Coronary artery (tissue), 2 donors: Measurements from ENCODE around the gene C11orf97.
A peak's percentile ranks its signal among the peaks of the same experiment; 100 is the strongest.
"Not testable (repeated sequence)": the region's sequence is repeated elsewhere in the genome, so short reads cannot be mapped to it uniquely, and the experiment has no call there.

ENCODE experiments used
- DNase-seq: peaks from one replicate; pipeline ENCODE4 v3.0.0-alpha.2; 2017; ENCODE audit warnings: low spot score
- H3K27ac ChIP-seq, 2 donors: fragments of 200-600 bp; sonication (generic); one replicate each; pipeline ENCODE4 v1.5.1; 2016 to 2019
- H3K4me3 ChIP-seq: fragments of 200-600 bp; sonication (generic); 2 replicates; pipeline ENCODE4 v1.5.1; 2016; ENCODE audit warnings: mild to moderate bottlenecking, moderate library complexity
- CTCF ChIP-seq: fragments of 200-600 bp; sonication (generic); IDR thresholded peaks from one replicate; pipeline ENCODE4 v1.5.1; 2019; ENCODE audit warnings: antibody characterized with exemption

C11orf97 gene

DNA sequence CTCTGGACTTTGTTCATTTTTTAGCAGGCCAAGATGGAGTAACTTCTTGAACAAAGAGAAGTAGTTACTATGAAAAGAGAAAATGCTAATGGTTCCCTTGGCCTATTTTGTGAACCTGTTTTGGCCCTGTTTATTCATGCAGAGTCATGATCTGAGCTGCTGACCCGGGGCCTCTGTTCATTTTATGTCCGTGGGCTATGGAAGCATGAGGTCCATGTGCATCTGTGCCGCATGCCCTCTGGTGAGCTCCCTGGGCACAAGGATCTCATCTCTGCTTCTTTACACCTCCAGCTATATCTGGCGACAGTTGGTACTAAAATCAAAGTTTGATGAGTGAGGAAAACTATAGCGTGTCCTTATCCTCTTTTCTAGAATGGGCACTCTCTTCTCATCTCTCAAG is 55.9 kb downstream of the C11orf97 start:
- Histone ChIP-seq H3K4me3 (no peak overlapping the region), H3K27ac (no peak overlapping the region)
- DNase-seq, result no peak
- TF ChIP-seq CTCF, result no peak

- no peak for TF ChIP-seq CTCF
- DNase-seq, result no peak
- Histone ChIP-seq H3K4me3 (no peak overlapping the region), H3K27ac (no peak overlapping the region)
These were observed 56.5 kb downstream of the C11orf97 start for GRCh38 chr11:94568717-94569116.

- H3K4me3 ChIP-seq, H3K27ac ChIP-seq, DNase-seq: not testable (repeated sequence)
These were observed 60.7 kb downstream of the C11orf97 start for GRCh38 chr11:94572975-94573374.

DNA sequence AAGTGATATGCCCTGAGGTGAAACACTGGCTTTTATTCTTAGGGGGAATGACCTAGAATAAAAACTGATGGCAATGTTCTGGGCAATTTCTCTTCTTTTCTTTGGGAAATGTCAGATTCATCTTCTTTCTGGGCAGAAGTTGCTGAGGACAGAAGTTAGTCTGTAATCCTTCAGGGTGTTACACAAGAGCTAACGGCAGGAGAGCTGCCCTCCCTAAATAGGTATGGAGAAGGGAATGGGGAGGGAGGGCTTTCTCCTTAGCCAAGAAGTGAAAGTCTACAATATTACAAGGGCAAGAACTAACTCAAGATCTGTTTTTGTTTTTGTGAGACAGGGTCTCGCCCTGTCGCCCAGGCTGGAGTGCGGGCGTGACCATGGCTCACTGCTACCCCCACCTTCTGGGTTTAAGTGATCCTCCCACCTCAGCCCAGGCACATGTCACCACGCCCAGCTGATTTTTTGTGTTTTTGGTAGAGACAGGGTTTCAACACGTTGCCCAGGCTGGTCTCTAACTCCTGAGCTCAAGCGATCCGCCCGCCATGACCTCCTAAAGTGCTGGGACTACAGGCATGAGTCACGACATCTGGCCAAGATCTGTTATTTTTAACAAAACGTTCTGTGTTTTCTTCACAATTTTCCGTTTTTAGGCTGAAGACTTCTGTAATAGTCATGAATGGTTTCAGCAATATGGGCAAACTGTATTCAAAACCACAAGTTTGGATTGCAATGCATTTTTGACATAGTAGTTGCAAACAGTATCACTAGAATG is 62.1 kb downstream of the C11orf97 start:
- H3K4me3 ChIP-seq, result no peak overlapping the region
- no peak for TF ChIP-seq CTCF
- peak overlapping the region in 1 of 2 donors; percentile 18 for H3K27ac ChIP-seq
- no peak for DNase-seq

GRCh38 chr11:94576306-94576705 is 64.0 kb downstream of the C11orf97 start:
- Histone ChIP-seq H3K4me3 (no peak overlapping the region), H3K27ac (no peak overlapping the region)
- no peak for TF ChIP-seq CTCF
- no peak for DNase-seq

DNA sequence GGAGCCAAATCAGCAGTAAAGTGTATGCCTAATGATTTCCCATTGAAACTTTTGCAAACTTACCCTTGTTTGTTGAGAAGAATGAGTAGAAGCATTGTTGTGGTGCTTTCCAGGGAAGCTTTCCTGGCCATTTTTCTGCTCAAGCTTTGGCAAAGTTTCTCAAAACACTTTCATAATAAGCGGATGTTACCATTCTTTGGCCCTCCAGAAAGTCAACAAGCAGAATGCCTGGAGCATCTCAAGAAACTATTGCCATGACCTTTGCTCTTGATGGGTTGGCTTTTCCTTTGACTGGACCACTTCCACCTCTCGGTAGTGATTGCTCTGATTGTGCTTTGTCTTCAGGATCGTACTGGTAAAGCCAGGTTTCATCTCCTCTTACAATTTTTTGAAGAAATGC is 65.6 kb downstream of the C11orf97 start:
- Histone ChIP-seq H3K27ac (no peak overlapping the region), H3K4me3 (no peak overlapping the region)
- no peak for TF ChIP-seq CTCF
- no peak for DNase-seq
